AG04450 (cell line): Measurements from ENCODE around the gene BCS1L. TPM values are rescaled to one million over a fixed set of nuclear protein-coding genes. Genes with fewer than 3 reads are reported as not detected.
A peak's percentile ranks its signal among the peaks of the same experiment; 100 is the strongest.

Source experiments
- CTCF ChIA-PET: fragments of 300-600, 350-600 bp; formaldehyde crosslinking; extraction: SDS; loops from one replicate; lab custom pipeline; 2022; ENCODE audit warnings: antibody characterized with exemption, inconsistent platforms; lab: Charles Lee
- POLR2A ChIA-PET: fragments of 350-600 bp; formaldehyde crosslinking; extraction: SDS; loops from one replicate; lab custom pipeline; 2021; ENCODE audit warnings: antibody characterized with exemption, inconsistent platforms; lab: Yijun Ruan, JAX
- DNase-seq: peaks from one replicate; pipeline ENCODE4 v3.0.0-alpha.2; 2011; ENCODE audit warnings: low read depth, low spot score
- H3K27ac ChIP-seq: one replicate; pipeline ENCODE4 v1.5.1; 2012; ENCODE audit warnings: low read depth, low read length, control low read depth
- H3K27me3 ChIP-seq: one replicate; pipeline ENCODE4 v1.6.0; 2012; ENCODE audit warnings: low read length; ENCODE audit not compliant: control insufficient read depth, insufficient read depth
- H3K4me3 ChIP-seq: 2 replicates; pipeline ENCODE4 v1.5.1; 2011; ENCODE audit warnings: mild to moderate bottlenecking, low read depth, low read length, control low read depth
- H3K9me3 ChIP-seq: 2 replicates; pipeline ENCODE4 v1.5.1; 2012; ENCODE audit warnings: low read length; ENCODE audit not compliant: control insufficient read depth, insufficient read depth
- polyA plus RNA-seq: library from polyadenylated mRNA; depleted of rRNA; stranded (reverse); fragments of >200 nt; gene quantifications from 2 replicates; pipeline ENCODE4 v1.2.3, GENCODE V29; 2011
- TF ChIP-seq, protein P1 (sequence below): IDR thresholded peaks from 2 replicates; pipeline ENCODE4 v1.5.1; 2011; ENCODE audit warnings: low read depth, low read length, control low read depth, inconsistent platforms

The BCS1L gene
- polyA plus RNA-seq, 1 experiment: 28.4 TPM

DNA sequence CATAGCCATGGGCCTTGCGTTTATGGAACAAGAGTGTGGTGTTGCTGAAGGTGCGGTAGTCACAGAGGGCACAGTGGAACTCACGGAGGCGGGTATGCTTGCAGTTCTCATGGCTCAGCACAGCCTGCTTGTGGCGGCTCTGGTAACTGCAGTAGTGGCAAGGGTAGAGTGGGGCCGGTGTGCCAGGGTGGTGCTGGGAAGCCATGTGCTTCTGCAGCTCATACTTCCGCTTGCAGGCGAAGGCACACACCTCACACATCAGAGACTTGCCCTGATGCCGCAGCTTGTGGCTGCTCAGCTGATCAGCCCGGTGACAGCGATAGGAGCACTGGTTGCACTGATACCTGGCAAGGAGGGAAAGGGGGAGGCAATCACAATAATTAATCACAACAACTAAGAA, 14.8 kb upstream of the BCS1L start:
- ChIA-PET POLR2A (no interaction called here), CTCF (no interaction called here)

DNA sequence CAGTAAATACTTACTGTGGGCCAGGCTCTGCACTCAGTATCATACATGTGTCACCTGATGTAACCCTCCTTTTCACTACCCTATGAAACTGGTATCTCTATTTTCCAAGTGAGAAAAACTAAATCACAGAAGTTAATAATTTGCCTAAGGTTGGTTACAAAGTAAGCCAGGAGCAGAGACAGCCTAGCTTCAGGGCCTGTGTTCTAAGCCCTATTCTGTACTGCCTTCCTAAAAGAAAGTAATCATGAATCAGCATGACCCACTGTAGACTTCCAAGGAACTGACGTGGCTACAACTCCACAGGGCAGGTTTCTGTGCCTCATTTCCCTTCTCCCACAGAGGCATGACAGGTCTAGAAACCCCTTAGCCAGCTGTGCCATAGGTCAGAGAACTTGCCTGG, 14.4 kb upstream of the BCS1L start:
- ChIA-PET POLR2A (no interaction called here), CTCF (no interaction called here)
- no peak overlapping the region for H3K27ac ChIP-seq
- no peak overlapping the region for H3K4me3 ChIP-seq
- TF ChIP-seq, protein P1, sequence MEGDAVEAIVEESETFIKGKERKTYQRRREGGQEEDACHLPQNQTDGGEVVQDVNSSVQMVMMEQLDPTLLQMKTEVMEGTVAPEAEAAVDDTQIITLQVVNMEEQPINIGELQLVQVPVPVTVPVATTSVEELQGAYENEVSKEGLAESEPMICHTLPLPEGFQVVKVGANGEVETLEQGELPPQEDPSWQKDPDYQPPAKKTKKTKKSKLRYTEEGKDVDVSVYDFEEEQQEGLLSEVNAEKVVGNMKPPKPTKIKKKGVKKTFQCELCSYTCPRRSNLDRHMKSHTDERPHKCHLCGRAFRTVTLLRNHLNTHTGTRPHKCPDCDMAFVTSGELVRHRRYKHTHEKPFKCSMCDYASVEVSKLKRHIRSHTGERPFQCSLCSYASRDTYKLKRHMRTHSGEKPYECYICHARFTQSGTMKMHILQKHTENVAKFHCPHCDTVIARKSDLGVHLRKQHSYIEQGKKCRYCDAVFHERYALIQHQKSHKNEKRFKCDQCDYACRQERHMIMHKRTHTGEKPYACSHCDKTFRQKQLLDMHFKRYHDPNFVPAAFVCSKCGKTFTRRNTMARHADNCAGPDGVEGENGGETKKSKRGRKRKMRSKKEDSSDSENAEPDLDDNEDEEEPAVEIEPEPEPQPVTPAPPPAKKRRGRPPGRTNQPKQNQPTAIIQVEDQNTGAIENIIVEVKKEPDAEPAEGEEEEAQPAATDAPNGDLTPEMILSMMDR: no peak
- no peaks in the 10 kb centered on the region for H3K27me3 ChIP-seq
- DNase-seq: no peak
- no peaks in the 10 kb centered on the region for H3K9me3 ChIP-seq

More for the DNA sequence above, 14.8 kb upstream of the BCS1L start:
- Histone ChIP-seq H3K4me3 (no peak overlapping the region), H3K27me3 (no peaks in the 10 kb centered on the region), H3K9me3 (no peaks in the 10 kb centered on the region), H3K27ac (peak overlapping the region; percentile 3)
- TF ChIP-seq, protein P1: no peak
- DNase-seq: no peak

DNA sequence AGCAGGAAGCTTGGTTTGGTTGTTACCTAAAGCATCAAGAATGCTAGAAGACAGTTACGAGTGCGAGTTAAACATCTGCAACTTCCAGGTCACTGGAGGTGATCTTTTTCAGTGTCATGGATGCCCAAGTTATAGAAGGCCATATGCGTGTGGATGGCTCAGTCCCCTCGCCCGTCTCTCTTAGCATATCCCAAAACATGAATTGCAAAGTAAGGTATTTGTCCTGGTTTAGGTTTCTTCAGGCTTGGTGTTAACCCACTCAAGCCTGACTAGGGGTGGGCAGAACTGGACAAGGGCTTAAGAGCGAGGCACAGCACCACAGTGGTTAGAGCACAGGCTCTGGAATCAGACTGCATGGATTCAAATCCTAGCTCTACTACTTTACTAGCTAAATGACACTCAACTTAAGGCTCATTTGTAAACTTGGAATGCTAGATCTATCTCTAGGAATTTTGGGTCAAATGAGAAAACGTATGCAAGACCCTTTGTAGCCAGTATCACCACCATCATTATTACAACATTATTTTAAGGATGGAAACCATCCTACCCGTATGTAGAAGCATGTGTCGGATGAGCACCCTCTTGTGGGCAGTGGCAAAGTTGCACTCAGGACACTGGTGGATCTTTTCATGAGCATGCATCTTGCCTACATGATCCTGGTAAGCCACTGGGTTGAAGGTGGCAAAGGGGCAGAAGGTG, 11.2 kb upstream of the BCS1L start:
- H3K27me3 ChIP-seq: no peaks in the 10 kb centered on the region
- H3K4me3 ChIP-seq: no peak overlapping the region
- no peaks in the 10 kb centered on the region for H3K9me3 ChIP-seq
- TF ChIP-seq, protein P1: peak; percentile 86
- ChIA-PET POLR2A (interaction anchor here (0.6 kb wide), 1 partner anchor 950 kb away, joined by 3 read pairs; no protein-coding TSS in a partner anchor), CTCF (interaction anchor here (0.6 to 4.1 kb wide), 25 partner anchors 9 to 663 kb away, joined by 3 to 32 read pairs (median 4); partner anchors contain the start of genes BCS1L, PLCD4, RNF25 and STK36)
- H3K27ac ChIP-seq: no peak overlapping the region
- peak; percentile 49 for DNase-seq

DNA sequence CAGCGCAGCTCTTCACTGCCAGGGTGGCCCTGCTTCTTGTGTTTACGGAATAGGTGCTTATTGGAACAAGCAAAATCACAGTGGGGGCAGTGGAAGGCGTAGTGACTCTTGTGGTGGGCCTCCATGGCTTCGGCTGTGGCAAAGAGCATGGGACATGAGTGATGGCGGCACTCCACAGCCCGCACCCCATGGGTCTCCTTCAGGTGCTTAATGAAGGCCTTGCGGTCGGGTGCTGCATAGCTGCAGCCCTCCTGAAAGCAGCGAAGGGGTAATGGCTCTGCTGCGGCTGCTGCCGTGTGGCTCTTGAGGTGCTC, 10.7 kb upstream of the BCS1L start:
- CTCF ChIA-PET: interaction anchor here (0.8 to 4.1 kb wide), 15 partner anchors 11 to 460 kb away, joined by 3 to 32 read pairs (median 4); partner anchors contain the start of genes BCS1L, PLCD4, RNF25 and STK36
- H3K9me3 ChIP-seq: no peaks in the 10 kb centered on the region

More for the DNA sequence above, 10.7 kb upstream of the BCS1L start:
- POLR2A ChIA-PET: interaction anchor here (0.6 kb wide), 1 partner anchor 949 kb away, joined by 3 read pairs; no protein-coding TSS in a partner anchor
- no peak overlapping the region for H3K4me3 ChIP-seq
- H3K27ac ChIP-seq: no peak overlapping the region
- DNase-seq: no peak
- TF ChIP-seq, protein P1: no peak
- no peaks in the 10 kb centered on the region for H3K27me3 ChIP-seq
